ENCODE results near the gene CNPY4.
"Not testable (repeated sequence)": the region's sequence is repeated elsewhere in the genome, so short reads cannot be mapped to it uniquely, and the experiment has no call there.

CNPY4 gene

GRCh38 chr7:100119970-100120732 is 717 bp downstream of the CNPY4 start:
- peak; percentile 82 for DNase-seq (ENCODE audit: low spot score)

- no peak for DNase-seq (ENCODE audit: low spot score)
Measured at GRCh38 chr7:100120733-100121036, 1.3 kb downstream of the CNPY4 start.

GRCh38 chr7:100122067-100122466 is 2.6 kb downstream of the CNPY4 start:
- no peak for DNase-seq (ENCODE audit: low spot score)

- no peak for DNase-seq (ENCODE audit: low spot score)
Measured at GRCh38 chr7:100122568-100122967, 3.1 kb downstream of the CNPY4 start.

GRCh38 chr7:100124301-100125230 is 5.1 kb downstream of the CNPY4 start:
- DNase-seq (ENCODE audit: low spot score), result no peak

GRCh38 chr7:100126239-100126930 is 7.0 kb downstream of the CNPY4 start:
- no peak for DNase-seq (ENCODE audit: low spot score)

GRCh38 chr7:100126931-100127865 is 7.8 kb downstream of the CNPY4 start, which contains the start of gene MBLAC1:
Gene MBLAC1, plus strand, starts transcription at chr7:100126967. Its CDS starts 429 bp downstream, at chr7:100127396.
- peak; percentile 95 for DNase-seq (ENCODE audit: low spot score)

GRCh38 chr7:100127866-100128636 is 8.6 kb downstream of the CNPY4 start:
- no peak for DNase-seq (ENCODE audit: low spot score)

GRCh38 chr7:100128637-100128963 is 9.2 kb downstream of the CNPY4 start:
- DNase-seq (ENCODE audit: low spot score), result no peak

GRCh38 chr7:100130220-100130607 is 10.8 kb downstream of the CNPY4 start:
- not testable (repeated sequence) for DNase-seq (ENCODE audit: low spot score)

GRCh38 chr7:100130608-100131453 is 11.4 kb downstream of the CNPY4 start:
- DNase-seq (ENCODE audit: low spot score), result peak; percentile 69

- DNase-seq (ENCODE audit: low spot score), result no peak
Measured at GRCh38 chr7:100132126-100132525, 12.7 kb downstream of the CNPY4 start.

- peak; percentile 79 for DNase-seq (ENCODE audit: low spot score)
Measured at GRCh38 chr7:100132697-100133151, 13.3 kb downstream of the CNPY4 start.

GRCh38 chr7:100137851-100138760 is 18.7 kb downstream of the CNPY4 start:
- no peak for DNase-seq (ENCODE audit: low spot score)

- DNase-seq (ENCODE audit: low spot score), result no peak
Measured at GRCh38 chr7:100141555-100141949, 22.1 kb downstream of the CNPY4 start.

- no peak for DNase-seq (ENCODE audit: low spot score)
Measured at GRCh38 chr7:100142461-100142860, 23.0 kb downstream of the CNPY4 start.

- peak; percentile 51 for DNase-seq (ENCODE audit: low spot score)
Measured at GRCh38 chr7:100146350-100146749, 26.9 kb downstream of the CNPY4 start.

GRCh38 chr7:100147278-100147677 is 27.8 kb downstream of the CNPY4 start:
- no peak for DNase-seq (ENCODE audit: low spot score)

- no peak for DNase-seq (ENCODE audit: low spot score)
Measured at GRCh38 chr7:100148225-100148558, 28.8 kb downstream of the CNPY4 start.
